ENCODE data around the gene CXorf49.
"Not testable (repeated sequence)": the region's sequence is repeated elsewhere in the genome, so short reads cannot be mapped to it uniquely, and the experiment has no call there.

The CXorf49 gene

DNA sequence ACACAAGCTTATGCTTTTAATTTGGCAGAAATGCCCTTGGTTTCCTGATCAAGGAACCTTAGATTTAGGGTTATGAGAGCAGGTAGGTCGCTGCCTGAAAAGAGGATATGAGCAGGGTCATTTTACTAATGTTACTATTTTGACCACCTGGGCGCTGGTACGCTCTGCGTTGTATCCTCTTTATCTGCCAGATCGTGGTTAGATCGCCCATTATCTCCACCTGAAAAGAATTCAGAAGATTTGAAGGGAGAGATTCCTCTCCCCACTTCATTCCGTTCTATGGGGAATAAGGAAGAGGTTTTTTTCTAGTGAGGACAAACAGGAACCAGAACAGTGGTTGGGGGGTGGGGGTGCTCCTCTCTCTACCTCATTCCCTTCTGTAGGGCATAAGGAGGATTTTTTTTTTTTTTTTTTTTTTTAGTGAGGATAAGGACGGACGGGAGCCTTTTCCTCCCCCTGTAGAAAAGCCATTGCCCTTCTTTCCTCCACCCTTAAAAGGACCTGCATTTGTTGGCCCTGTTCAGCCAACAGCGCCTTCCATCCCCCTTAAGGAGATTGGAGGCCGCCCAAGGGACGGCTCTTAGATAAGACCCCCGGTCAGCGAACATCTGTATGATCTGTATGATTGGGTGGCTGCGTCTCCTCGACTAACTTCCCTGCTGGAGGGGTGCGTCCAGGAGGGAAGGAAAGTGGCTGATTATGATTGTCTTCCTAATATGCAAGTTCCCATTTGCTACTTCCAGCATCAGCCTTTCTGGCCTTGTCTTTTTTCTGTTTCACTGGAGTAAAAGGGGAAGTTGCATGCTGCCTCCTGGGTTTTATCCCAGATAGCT, 20.4 kb downstream of the CXorf49 start:
- H3K36me3 ChIP-seq (ENCODE audit: insufficient read depth, low read length); H3K9me3 ChIP-seq (ENCODE audit: low read depth, low read length); DNase-seq (ENCODE audit: low read depth, low spot score); H3K4me3 ChIP-seq; H3K9ac ChIP-seq (ENCODE audit: insufficient read length); H3K27ac ChIP-seq: not testable (repeated sequence)

DNA sequence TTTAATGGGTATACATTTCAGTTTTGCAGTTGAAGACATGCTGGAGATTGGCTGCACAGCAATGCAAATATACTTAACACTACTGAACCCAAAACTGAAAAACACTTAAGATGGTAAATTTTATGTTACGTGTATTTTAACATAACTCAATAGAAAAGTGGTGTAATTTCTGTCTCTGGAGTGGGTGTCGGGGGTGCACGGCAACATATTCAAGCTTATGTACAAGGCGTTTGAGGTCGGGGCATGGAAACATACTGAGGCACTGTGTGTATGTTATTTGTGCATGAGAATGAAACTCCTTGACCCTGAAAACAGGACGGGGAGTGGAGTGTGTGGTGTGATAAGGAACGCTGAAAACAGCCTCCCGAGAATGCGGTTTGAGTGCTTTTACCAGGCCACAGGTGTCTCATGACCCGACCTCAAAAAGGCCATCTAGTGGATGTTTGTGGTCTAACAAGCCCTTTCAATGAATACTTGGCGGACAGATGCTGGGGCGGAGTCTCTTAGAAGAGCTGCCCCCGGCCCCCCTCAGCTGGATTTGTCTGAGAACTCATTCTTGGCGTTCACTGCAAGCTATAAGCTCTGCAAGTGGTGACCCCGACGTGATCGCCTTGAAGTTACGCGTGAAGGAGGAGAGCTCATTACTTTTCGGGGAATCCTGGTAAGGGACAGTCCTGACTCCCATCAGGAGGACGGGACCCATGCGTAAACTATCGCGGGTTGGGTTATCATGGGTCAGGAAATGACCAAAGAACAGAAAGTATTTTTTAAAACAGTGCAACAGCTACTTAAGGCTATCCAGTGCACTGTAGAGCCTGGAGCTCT, 21.2 kb downstream of the CXorf49 start:
- DNase-seq (ENCODE audit: low read depth, low spot score); H3K4me3 ChIP-seq; H3K9me3 ChIP-seq (ENCODE audit: low read depth, low read length); H3K36me3 ChIP-seq (ENCODE audit: insufficient read depth, low read length); H3K27ac ChIP-seq; H3K9ac ChIP-seq (ENCODE audit: insufficient read length): not testable (repeated sequence)

DNA sequence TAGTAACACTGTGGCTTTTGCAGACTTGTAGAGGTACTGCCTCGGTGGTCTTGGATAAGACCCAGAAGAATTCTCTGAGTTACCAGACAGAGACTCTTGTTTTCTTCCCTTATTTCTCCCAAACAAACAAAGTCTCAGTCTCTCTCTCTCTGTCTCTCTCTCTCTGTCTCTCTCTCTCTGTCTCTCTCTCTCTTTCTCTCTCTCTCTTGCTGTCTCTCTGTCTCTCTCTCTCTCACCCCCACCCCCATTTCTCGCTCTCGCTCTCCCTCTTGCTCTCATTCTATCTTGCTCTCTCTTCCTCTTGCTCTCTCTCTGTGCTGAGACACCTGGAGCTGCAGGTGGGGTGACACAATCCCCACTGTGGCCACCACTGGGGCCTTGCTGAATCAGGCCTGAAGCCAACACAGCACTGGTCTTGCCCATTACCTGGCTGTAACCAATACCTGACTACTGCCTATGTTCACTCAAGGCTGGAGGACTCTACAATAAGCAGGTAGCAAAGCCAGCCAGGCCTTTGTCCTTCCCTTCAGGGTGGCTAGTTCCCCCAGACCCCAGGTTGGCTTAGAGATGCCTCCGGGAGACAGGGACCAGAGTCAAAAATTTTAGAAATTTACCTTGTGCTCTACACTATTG, 38.4 kb downstream of the CXorf49 start:
- H3K4me3 ChIP-seq = no peak overlapping the region
- DNase-seq (ENCODE audit: low read depth, low spot score) = no peak
- H3K9ac ChIP-seq (ENCODE audit: insufficient read length) = no peak overlapping the region
- no peak overlapping the region for H3K27ac ChIP-seq
- H3K9me3 ChIP-seq (ENCODE audit: low read depth, low read length) = no peaks in the 10 kb centered on the region
- no peak for TF ChIP-seq EZH2 (IDR thresholded peaks at IDR 0.05)
- TF ChIP-seq FOXP2 (optimal IDR thresholded peaks at IDR 0.05; ENCODE audit: control extremely low read depth, extremely low read length, insufficient read depth) = no peak
- TF ChIP-seq POLR2AphosphoS5 (IDR thresholded peaks at IDR 0.05; ENCODE audit: borderline replicate concordance, low read depth, low read length) = no peak
- H3K36me3 ChIP-seq (ENCODE audit: insufficient read depth, low read length) = no peaks in the 10 kb centered on the region

DNA sequence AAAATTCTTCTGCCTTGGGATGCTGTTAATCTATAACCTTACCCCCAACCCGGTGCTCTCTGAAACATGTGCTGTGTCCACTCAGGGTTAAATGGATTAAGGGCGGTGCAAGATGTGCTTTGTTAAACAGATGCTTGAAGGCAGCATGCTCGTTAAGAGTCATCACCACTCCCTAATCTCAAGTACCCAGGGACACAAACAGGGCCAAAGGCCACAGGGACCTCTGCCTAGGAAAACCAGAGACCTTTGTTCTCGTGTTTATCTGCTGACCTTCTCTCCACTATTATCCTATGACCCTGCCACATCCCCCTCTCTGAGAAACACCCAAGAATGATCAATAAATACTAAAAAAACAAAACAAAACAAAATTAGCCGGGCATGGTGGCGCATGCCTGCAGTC, 40.9 kb downstream of the CXorf49 start:
- H3K36me3 ChIP-seq (ENCODE audit: insufficient read depth, low read length); H3K4me3 ChIP-seq; H3K9ac ChIP-seq (ENCODE audit: insufficient read length); DNase-seq (ENCODE audit: low read depth, low spot score); H3K9me3 ChIP-seq (ENCODE audit: low read depth, low read length); H3K27ac ChIP-seq: not testable (repeated sequence)

DNA sequence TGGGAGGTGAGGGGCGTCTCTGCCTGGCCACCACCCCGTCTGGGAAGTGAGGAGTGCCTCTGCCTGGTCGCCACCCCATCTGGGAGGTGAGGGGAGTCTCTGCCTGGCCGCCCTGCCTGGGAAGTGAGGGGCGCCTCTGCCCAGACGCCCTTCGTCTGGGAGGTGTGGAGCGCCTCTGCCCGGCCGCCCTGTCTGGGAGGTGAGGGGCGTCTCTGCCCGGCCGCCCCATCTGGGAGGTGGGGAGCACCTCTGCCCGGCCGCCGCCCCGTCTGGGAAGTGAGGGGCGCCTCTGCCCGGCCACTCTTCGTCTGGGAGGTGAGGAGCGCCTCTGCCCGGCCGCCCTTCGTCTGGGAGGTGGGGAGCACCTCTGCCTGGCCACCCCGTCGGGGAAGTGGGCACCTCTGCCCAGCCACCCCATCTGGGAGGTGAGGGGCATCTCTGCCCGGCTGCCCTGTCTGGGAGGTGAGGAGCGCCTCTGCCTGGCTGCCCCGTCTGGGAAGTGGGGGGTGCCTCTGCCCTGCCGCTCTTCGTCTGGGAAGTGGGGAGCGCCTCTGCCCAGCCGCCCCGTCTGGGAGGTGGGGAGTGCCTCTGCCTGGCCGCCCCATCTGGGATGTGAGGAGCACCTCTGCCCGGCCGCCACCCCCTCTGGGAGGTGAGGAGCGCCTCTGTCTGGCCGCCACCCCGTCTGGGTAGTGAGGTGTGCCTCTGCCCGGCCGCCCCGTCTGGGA, 41.9 kb downstream of the CXorf49 start:
- not testable (repeated sequence) for H3K9ac ChIP-seq (ENCODE audit: insufficient read length); H3K9me3 ChIP-seq (ENCODE audit: low read depth, low read length); H3K27ac ChIP-seq; DNase-seq (ENCODE audit: low read depth, low spot score); H3K36me3 ChIP-seq (ENCODE audit: insufficient read depth, low read length); H3K4me3 ChIP-seq

DNA sequence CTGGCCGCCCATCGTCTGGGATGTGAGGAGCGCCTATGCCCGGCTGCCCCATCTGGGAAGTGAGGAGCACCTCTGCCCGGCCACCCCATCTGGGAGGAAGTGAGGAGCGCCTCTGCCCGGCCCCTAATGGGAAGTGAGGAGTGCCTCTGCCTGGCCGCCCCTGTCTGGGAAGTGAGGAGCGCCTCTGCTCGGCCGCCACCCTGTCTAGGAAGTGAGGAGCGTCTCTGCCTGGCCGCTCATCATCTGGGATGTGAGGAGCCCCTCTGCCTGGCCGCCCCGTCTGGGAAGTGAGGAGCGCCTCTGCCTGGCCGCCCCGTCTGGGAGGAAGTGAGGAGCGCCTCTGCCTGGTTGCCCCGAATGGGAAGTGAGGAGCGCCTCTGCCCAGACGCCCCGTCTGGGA, 42.4 kb downstream of the CXorf49 start:
- H3K27ac ChIP-seq; H3K9me3 ChIP-seq (ENCODE audit: low read depth, low read length); H3K36me3 ChIP-seq (ENCODE audit: insufficient read depth, low read length); DNase-seq (ENCODE audit: low read depth, low spot score); H3K4me3 ChIP-seq; H3K9ac ChIP-seq (ENCODE audit: insufficient read length): not testable (repeated sequence)

DNA sequence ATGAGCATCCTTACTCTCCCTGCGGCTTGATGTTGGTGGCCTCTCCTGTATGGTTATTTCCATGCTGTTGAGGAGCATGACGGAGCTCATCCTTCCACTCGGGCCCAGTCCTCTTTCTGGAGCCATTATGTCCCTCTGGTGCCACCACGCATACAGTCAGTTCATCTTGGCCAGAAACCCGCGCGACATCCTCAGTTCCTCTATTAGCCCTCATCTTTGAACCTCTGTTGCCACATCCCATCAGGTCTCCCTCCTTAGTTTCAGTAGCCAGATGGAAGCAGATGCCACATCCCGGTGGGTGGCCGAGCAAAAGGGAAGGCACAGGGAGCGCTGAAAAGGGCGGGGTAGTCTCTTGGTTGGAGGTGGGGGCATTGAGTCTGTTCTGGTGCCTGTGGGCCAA, 46.1 kb downstream of the CXorf49 start:
- no peaks in the 10 kb centered on the region for H3K36me3 ChIP-seq (ENCODE audit: insufficient read depth, low read length)
- DNase-seq (ENCODE audit: low read depth, low spot score) = no peak
- no peak overlapping the region for H3K4me3 ChIP-seq
- TF ChIP-seq EZH2 (IDR thresholded peaks at IDR 0.05) (no peak), FOXP2 (optimal IDR thresholded peaks at IDR 0.05; ENCODE audit: control extremely low read depth, extremely low read length, insufficient read depth) (no peak), POLR2AphosphoS5 (IDR thresholded peaks at IDR 0.05; ENCODE audit: borderline replicate concordance, low read depth, low read length) (no peak)
- H3K9ac ChIP-seq (ENCODE audit: insufficient read length) = no peak overlapping the region
- no peak overlapping the region for H3K27ac ChIP-seq
- H3K9me3 ChIP-seq (ENCODE audit: low read depth, low read length) = no peaks in the 10 kb centered on the region

DNA sequence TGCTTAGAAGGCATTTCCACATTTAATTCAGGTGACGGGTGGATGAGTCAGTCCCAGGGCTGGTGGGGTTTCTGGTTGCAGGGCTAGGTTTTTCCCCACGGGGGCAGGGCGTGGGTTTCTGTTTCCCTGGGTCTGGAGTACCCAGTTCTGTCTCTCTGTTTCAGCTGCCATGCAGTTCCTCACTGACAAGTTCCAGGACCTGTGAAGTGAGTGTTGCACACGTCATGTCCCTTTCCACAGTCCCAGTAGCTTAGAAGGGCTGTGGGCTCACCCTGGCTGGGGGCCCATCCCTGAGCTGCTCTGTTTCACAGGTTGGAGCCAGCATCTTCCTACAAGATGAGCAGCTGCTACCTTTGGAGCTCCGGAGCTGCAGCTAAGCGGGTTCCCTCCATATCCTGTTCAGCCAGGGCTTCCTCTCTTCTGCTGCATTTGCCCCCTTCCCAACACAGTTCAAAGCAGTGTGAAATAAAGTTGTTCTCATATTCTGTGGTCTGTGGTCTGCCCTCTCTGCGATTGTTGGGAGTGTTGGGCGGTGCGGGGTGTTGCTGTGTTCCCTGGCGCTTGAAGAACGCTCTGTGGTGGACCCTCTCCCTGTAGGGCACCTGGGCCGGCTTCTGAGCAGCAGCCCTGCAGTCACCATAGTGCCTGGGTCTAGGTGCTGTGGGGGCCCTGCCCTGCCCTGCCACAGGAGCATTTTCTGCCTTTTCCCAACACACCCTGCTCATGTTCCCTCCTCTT, 46.9 kb downstream of the CXorf49 start:
- TF ChIP-seq FOXP2 (optimal IDR thresholded peaks at IDR 0.05; ENCODE audit: control extremely low read depth, extremely low read length, insufficient read depth) (no peak), POLR2AphosphoS5 (IDR thresholded peaks at IDR 0.05; ENCODE audit: borderline replicate concordance, low read depth, low read length) (no peak), EZH2 (IDR thresholded peaks at IDR 0.05) (no peak)
- no peak for DNase-seq (ENCODE audit: low read depth, low spot score)
- Histone ChIP-seq H3K9me3 (ENCODE audit: low read depth, low read length) (no peaks in the 10 kb centered on the region), H3K4me3 (no peak overlapping the region), H3K27ac (no peak overlapping the region), H3K9ac (ENCODE audit: insufficient read length) (no peak overlapping the region), H3K36me3 (ENCODE audit: insufficient read depth, low read length) (no peaks in the 10 kb centered on the region)

DNA sequence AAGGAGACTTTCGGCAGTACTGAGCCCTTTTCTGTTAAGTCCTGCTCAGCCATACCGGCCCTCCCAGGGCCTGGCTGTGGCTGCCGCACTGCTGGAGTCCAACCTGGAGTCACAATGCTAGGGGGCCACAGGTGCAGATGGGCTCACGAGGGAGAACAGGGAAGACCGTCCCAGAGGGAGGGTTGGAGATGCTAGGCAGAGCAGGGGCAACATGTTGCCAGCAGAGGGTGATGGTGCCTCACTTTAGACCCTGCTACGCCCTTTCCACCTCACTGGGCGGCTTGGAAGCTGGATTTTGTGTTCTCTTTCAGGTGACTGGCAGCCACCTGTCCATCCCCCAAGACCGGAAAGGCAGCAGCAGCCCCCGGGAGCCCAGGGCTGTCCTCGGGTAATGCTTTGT, 48.1 kb downstream of the CXorf49 start:
- not testable (repeated sequence) for H3K4me3 ChIP-seq; DNase-seq (ENCODE audit: low read depth, low spot score); H3K9ac ChIP-seq (ENCODE audit: insufficient read length); H3K27ac ChIP-seq; H3K36me3 ChIP-seq (ENCODE audit: insufficient read depth, low read length); H3K9me3 ChIP-seq (ENCODE audit: low read depth, low read length)

Measured in SK-N-MC (cell line).